ENCODE measurements around the gene PLD4. TPM values are rescaled to one million over a fixed set of nuclear protein-coding genes. Genes with fewer than 3 reads are reported as not detected.
A peak's percentile ranks its signal among the peaks of the same experiment; 100 is the strongest.

The PLD4 gene
- total and polyA plus RNA-seq, 2 experiments from 2014 or later, result not detected

DNA sequence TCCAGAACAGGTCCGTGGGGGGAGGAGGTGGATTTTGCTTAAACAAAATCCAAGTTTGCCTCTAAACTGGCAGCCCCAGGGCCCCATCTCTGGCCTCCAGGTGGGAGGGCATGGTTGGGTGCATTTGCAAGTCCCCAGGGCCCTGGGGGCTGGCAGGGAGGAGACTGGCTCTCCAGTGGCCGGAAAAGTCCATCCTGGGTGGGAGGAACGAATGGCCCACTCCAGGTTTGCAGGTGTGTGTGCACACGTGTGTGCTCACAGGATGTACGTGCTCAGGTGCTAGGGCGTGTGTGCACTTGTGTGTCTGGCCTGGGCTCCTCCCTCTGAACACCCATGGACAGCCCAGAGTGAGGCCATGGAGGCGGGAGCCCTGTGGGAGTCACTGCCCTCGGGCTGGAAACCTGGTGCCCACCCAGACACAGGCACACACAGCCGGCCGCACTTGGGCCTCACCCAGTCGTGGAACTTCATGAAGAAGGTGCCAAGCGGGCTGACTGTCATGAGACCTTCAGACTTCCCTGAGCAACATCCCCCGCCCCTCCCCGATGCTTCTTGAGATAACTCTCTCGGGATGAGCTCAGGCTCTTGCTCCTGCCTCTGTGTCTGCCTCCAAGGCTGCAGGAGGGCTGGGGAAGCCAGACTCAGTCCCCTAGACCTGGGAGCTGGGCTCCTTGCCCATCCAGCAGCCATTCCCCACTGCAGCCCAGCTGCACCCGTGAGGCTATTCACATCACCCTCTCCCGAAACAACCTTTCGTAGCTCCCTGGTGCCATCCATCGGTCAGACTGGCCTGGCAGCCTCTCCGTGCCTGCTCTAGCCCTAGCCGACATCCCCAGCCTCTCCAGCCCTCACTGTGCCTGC is 44.1 kb downstream of the PLD4 start:
- Histone ChIP-seq H3K4me2 (peak overlapping the region; percentile 89), H3K4me3 (no peak overlapping the region; the same call in 1 of the 2 replicates), H2AFZ (peak overlapping the region; percentile 97; the same call in 1 of the 2 replicates), H3K36me3 (ENCODE audit: insufficient read depth) (no peaks in the 10 kb centered on the region), H3K4me1 (ENCODE audit: insufficient read depth) (peaks cover 13% of the 10 kb centered on the region; the same call in 1 of the 2 replicates), H3K79me2 (replicated peaks; ENCODE audit: insufficient read depth) (no peaks in the 10 kb centered on the region), H3F3A (replicated peaks; ENCODE audit: low read depth) (no peaks in the 10 kb centered on the region), H3K27me3 (ENCODE audit: insufficient read depth) (no peaks in the 10 kb centered on the region), H4K20me1 (replicated peaks; ENCODE audit: insufficient read depth) (no peaks in the 10 kb centered on the region), H3K9me2 (ENCODE audit: insufficient read depth) (no peaks in the 10 kb centered on the region), H3K27ac (ENCODE audit: low read depth) (no peak overlapping the region)
- Mint-ChIP-seq H3K9me3 (no peaks in the 10 kb centered on the region), H3K36me3 (ENCODE audit: low read depth) (no peaks in the 10 kb centered on the region), H3K27me3 (ENCODE audit: insufficient read depth, low read depth, poor library complexity) (peaks cover 15% of the 10 kb centered on the region), H3K27ac (no peak overlapping the region), H3K4me3 (peak overlapping the region; percentile 68; the same call in 2 of the 3 replicates), H3K4me1 (peaks cover 10% of the 10 kb centered on the region; the same call in 2 of the 3 replicates)
- TF ChIP-seq POLR2AphosphoS5 (IDR thresholded peaks at IDR 0.05; ENCODE audit: low read depth), result no peak
- TF ChIP-seq, protein P1, sequence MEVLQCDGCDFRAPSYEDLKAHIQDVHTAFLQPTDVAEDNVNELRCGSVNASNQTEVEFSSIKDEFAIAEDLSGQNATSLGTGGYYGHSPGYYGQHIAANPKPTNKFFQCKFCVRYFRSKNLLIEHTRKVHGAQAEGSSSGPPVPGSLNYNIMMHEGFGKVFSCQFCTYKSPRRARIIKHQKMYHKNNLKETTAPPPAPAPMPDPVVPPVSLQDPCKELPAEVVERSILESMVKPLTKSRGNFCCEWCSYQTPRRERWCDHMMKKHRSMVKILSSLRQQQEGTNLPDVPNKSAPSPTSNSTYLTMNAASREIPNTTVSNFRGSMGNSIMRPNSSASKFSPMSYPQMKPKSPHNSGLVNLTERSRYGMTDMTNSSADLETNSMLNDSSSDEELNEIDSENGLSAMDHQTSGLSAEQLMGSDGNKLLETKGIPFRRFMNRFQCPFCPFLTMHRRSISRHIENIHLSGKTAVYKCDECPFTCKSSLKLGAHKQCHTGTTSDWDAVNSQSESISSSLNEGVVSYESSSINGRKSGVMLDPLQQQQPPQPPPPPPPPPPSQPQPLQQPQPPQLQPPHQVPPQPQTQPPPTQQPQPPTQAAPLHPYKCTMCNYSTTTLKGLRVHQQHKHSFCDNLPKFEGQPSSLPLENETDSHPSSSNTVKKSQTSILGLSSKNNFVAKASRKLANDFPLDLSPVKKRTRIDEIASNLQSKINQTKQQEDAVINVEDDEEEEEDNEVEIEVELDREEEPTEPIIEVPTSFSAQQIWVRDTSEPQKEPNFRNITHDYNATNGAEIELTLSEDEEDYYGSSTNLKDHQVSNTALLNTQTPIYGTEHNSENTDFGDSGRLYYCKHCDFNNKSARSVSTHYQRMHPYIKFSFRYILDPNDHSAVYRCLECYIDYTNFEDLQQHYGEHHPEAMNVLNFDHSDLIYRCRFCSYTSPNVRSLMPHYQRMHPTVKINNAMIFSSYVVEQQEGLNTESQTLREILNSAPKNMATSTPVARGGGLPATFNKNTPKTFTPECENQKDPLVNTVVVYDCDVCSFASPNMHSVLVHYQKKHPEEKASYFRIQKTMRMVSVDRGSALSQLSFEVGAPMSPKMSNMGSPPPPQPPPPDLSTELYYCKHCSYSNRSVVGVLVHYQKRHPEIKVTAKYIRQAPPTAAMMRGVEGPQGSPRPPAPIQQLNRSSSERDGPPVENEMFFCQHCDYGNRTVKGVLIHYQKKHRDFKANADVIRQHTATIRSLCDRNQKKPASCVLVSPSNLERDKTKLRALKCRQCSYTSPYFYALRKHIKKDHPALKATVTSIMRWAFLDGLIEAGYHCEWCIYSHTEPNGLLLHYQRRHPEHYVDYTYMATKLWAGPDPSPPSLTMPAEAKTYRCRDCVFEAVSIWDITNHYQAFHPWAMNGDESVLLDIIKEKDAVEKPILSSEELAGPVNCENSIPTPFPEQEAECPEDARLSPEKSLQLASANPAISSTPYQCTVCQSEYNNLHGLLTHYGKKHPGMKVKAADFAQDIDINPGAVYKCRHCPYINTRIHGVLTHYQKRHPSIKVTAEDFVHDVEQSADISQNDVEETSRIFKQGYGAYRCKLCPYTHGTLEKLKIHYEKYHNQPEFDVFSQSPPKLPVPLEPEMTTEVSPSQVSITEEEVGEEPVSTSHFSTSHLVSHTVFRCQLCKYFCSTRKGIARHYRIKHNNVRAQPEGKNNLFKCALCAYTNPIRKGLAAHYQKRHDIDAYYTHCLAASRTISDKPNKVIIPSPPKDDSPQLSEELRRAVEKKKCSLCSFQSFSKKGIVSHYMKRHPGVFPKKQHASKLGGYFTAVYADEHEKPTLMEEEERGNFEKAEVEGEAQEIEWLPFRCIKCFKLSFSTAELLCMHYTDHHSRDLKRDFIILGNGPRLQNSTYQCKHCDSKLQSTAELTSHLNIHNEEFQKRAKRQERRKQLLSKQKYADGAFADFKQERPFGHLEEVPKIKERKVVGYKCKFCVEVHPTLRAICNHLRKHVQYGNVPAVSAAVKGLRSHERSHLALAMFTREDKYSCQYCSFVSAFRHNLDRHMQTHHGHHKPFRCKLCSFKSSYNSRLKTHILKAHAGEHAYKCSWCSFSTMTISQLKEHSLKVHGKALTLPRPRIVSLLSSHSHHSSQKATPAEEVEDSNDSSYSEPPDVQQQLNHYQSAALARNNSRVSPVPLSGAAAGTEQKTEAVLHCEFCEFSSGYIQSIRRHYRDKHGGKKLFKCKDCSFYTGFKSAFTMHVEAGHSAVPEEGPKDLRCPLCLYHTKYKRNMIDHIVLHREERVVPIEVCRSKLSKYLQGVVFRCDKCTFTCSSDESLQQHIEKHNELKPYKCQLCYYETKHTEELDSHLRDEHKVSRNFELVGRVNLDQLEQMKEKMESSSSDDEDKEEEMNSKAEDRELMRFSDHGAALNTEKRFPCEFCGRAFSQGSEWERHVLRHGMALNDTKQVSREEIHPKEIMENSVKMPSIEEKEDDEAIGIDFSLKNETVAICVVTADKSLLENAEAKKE (CRISPR knock-in tag; IDR thresholded peaks at IDR 0.05), result no peak
- TF ChIP-seq ZNF114 (CRISPR knock-in tag; IDR thresholded peaks at IDR 0.05), result no peak
- TF ChIP-seq NANOG (IDR thresholded peaks at IDR 0.05; ENCODE audit: borderline replicate concordance), result no peak
- TF ChIP-seq EZH2 (IDR thresholded peaks at IDR 0.05; ENCODE audit: low read depth, unreplicated experiment), result no peak
- no peak for DNase-seq (ENCODE audit: low spot score)
- no peak for ATAC-seq
